ENCODE measurements around the gene TNFAIP2.

The TNFAIP2 gene

DNA sequence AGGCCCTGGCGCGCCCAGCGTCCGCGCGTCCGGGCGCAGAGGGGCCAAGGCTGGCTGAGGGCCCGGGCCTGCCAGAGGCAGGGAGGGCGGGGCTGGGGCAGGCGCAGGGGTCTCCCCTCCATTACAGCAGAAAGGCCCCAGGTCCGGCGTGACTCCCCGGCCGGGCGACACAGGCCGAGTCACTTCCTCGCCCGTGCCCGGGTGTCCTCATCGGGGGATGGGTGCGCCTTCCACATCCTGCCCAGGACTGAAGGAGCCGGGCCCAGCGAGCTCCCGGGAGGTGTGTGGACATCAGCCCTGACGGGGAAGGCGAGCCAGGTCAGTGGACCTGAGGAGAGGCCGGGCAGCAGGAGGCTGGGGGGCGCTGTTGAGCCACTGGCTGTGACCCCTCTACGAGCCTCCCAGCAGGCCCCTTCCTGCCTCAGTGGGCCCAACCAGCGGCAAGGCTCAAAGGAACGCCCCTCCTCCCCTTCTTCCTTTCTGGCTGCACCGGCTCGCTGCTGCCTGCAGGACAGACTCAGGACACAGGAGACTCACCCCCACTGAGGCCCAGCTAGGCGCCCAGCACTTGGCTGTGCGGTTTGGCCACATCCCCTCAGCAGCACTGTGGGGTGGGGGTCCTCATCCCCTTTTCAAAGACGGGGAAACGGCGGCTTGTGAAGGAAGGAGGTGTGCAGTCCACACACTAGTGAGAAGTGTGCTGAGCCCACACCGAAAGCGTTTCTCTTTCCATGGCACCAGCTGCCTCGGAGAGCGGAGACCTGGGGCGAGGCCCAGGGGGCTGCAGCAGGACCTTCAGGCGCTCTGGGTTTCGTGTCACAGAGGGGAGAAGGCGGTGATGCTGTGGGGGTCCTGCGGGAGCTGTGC, 606 bp downstream of the TNFAIP2 start:
- no peak for ATAC-seq

DNA sequence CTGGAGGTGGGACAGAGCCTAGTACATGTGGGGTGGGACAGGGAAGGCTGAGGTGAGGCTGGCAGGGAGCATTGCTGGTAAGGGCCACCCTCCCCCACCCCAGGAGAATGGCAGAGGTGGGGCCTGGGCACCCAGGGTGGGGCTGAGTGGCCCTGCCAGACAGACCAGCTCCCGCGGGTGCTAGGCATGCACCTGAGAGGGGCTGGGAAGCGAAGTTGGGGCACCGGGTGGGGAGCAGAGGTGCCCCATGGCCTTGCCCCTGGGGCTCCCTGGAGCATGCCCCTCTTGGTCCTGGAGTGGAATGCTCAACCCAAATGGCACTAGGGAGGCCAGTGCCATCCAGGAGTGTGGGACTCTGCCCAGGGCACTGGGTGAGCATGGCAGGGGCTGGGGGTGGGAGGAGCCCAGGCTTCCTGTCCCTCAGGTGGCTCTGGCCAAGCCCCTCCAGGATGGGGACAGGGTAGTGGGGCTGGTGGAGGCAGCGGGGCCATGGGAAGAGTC, 1.3 kb downstream of the TNFAIP2 start:
- no peak for ATAC-seq

DNA sequence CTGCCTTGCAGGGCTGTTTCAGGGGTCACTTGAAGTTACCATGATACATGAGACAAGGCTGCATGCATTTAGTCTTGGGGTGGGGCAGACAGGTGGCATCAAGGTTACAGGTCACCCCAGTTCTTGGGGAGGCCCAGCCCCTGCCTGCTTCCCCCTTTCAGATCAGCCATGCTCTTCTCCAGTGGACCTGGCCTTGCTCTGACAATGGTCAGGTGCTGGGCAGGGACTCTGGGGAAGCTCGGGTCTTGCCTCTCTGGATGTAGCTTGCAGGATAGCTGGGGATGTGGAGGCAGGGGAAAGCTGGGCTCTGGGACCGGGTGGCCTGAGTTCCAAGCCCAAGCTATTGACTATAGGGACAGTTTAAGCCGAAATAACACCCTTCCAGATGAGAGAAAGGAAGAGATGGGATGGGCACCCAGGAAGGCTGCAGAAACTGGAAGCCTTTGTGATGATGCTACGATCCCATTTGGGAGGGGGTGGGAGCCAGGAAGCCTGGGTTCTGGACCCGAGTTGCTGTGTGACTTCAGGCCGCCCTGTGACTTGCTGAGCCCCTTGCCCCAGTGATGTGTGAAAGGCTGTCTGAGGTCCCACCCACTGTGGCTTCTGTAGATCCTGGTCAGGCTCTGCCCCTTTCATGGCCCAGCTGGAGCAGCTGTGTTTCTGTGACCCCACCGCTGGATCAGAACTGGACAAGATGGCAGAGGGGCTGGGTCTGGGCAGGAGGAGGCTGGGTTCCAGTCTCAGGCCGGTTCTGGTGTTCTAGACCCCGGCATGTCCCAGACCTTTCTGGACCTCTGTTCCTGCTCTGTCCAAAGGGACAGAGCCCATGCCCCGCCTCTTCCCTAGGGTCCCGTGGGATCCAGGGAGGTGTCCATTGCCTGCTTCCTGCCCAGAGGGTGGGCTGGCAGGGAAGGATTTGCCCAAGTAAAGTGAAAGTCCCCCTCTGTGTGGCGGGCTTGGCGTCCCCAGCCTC, 2.1 kb downstream of the TNFAIP2 start:
- ATAC-seq = no peak

DNA sequence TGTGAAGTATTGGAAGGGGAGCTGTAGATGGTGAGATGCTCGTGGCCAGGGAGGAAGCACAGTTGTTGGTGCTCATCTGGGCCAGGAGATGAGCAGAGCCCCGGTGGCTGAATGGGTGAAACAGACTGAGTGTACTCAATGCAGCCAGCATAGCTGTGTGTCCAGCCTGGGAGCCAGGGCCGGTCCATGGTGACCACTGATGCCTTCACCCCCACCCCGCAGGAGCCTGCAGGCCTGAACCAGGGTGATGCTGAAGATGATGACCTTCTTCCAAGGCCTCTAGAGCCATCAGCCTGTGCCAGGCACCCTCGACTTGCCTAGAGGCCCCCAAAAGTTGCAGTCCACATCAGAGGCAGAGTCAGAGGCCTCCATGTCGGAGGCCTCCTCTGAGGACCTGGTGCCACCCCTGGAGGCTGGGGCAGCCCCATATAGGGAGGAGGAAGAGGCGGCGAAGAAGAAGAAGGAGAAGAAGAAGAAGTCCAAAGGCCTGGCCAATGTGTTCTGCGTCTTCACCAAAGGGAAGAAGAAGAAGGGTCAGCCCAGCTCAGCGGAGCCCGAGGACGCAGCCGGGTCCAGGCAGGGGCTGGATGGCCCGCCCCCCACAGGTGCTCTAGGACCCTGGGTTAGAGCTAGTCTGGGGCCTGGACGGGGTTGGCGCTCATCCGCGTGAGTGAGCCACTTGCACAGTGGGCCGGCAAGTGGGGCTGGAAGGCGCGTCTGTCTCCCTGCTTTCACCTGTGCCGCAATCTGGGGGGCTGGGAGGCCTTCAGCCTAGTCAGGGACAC, 3.0 kb downstream of the TNFAIP2 start:
- no peak for ATAC-seq

DNA sequence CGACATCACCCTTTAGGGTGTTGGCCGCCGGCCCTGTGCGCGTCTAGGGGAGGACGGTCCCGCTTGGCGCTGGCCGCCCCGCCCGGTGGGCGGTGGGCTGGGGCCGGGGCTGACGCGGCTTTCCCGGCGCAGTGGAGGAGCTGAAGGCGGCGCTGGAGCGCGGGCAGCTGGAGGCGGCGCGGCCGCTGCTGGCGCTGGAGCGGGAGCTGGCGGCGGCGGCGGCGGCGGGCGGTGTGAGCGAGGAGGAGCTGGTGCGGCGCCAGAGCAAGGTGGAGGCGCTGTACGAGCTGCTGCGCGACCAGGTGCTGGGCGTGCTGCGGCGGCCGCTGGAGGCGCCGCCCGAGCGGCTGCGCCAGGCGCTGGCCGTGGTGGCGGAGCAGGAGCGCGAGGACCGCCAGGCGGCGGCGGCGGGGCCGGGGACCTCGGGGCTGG, 3.6 kb downstream of the TNFAIP2 start:
- no peak for ATAC-seq

DNA sequence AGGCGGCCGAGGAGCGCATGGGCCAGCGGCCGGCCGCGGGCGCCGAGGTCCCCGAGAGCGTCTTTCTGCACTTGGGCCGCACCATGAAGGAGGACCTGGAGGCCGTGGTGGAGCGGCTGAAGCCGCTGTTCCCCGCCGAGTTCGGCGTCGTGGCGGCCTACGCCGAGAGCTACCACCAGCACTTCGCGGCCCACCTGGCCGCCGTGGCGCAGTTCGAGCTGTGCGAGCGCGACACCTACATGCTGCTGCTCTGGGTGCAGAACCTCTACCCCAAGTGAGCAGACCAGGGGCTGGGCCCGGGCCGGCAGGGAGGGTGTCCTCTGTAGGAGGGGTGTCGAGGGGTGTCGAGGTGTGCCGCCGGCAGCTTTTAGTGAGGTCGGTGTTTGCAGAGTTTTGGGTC, 4.1 kb downstream of the TNFAIP2 start:
- no peak for ATAC-seq

DNA sequence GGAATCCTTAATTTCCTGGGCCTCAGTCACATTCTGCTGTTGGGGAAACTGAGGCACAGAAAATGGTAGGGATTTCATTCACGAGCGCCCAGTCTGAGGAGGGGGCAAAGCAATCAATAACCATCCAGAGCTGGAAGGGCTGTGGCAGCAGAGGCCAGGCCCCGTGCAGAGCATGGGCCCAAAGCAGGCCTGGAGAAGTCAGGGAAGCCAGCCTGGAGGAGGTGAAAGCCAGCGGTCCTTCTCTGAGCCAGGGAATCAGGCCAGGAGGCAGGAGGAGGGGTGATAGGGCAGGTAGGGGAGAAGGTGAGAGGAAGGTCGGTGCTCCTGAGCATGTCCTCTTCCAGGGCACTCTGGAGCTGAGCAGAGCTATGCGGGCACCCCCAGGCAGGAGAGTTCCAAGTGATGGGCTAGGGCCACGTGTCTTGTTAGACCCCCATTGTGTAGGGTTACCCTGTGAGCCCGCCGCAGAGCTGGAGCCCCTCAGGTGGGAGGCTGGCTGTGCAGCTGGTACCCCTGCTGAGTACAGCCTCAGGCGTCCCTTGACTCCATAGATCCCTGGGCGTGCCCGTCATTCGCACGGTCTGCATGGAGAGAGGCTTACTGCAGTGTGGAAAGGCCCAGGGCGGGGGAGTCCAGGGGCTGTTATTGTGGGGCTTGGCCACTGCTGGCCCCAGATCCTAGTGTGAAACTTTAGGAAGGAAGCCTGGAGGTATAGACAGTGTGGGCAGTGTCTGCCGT, 4.8 kb downstream of the TNFAIP2 start:
- ATAC-seq = no peak

DNA sequence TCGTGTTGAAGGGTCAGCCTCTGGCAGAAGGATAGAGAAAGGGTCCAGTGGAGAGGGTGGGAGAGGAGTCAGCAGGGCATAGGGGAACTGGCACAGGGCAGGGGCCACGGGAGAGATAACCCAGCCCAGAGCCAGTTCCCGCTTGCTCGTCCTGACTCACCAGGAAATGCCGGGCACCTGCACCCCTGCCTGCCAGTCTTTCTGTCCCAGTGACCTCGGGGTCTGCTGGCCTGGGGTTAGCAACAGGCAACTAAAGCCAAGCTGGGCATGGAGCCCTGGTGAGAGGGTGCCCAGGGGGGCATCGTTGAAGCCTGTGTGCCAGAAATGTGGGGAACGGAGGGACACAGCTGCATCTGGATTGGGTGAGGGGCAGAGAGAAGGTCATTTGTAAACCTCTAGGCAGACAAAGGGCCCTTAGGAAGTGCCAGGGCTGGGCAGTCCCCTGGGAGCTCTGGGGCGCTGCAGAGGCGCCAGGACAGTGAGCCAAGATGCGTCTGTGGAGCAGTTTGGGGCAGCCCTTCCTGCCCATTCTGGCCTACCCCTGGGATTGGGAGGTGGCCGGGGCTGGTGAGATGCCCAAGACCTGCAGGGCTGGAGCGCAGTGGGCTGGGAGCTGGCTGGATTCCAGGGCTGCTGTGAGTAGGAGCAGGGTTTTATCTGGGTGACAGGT, 5.5 kb downstream of the TNFAIP2 start:
- no peak for ATAC-seq

DNA sequence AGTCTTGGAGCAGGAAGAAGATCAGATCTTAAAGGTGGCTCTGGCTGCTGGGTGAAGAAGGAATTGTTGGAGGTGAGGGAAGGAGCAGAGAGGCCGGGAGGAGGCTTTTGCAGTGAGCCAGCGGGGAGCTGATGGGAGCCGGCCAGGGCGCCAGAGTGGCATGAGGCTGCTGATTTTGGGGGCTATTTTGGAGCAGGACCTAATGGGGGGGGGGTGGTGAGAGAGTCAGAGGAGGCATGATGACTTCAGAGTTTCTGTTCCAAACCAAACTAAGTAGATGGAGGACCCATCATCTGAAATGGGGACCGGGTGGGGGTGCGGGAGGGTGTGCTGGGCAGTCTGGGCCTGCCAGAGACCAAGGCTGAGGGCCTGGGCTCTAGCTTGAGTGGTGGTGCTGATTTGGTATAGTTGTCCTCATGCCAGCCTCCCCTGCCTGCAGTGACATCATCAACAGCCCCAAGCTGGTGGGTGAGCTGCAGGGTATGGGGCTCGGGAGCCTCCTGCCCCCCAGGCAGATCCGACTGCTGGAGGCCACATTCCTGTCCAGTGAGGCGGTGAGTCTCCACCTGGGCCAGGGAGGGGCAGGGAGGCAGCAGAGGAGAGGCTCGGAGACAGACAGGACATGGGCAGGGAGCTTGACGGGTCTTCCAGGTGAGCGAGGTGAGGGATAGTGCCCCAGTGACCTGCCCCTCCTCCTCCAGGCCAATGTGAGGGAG, 6.2 kb downstream of the TNFAIP2 start:
- no peak for ATAC-seq

DNA sequence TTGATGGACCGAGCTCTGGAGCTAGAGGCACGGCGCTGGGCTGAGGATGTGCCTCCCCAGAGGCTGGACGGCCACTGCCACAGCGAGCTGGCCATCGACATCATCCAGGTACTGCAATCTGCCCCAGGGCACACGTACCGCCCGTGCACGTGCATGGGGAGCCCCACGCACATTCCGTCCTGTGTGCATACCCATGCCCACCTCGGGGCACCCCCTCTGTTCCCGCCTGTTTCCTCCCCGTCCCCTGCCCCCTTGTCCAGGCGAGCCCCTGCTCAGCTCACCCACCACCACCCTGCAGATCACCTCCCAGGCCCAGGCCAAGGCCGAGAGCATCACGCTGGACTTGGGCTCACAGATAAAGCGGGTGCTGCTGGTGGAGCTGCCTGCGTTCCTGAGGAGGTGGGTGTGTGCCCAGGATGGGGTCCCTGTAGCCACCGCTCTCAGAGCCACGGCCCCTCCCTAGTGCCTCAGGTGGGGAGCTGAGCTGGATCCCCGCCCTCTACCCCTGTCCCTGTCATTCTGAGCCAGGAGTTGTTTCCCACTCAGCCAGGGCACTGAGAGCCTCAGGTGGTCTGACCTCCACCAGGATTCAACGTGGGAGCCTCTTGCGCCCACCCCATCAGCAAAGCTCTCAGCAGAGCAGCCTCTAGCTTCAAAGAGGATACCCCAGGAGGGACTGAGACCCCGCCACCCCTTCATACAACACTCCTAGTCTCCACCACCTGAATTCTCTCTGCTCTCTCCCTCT, 6.9 kb downstream of the TNFAIP2 start:
- no peak for ATAC-seq

DNA sequence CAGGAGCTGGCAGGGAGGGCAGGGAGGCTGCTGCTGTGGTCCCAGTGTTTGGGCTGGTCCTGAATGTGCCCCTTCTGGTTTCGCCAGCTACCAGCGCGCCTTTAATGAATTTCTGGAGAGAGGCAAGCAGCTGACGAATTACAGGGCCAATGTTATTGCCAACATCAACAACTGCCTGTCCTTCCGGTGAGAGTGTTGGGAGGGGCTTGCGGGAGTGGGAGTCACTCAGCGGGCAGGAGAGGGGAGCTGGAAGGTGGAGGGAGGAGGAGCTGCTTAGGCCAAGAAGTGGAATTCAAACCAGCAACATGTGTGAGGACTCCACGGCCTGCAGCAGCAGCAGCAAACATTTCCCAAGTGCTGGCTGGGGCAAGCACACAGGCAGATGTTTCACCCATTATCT, 7.7 kb downstream of the TNFAIP2 start:
- ATAC-seq = no peak

DNA sequence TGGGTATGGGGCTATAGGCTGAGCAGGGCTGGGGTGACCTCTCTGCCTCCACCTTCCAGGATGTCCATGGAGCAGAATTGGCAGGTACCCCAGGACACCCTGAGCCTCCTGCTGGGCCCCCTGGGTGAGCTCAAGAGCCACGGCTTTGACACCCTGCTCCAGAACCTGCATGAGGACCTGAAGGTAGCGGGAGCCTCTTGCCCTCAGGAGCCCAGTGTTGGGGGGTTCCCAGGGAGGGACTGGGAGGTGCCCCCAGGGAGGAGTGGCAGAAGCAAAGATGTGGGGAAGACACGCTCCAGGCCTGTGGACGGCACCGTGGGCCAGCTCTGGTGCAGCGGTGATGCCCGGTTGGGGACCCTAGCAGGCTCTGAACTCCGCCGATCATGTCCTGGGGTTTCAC, 8.3 kb downstream of the TNFAIP2 start:
- ATAC-seq = no peak

DNA sequence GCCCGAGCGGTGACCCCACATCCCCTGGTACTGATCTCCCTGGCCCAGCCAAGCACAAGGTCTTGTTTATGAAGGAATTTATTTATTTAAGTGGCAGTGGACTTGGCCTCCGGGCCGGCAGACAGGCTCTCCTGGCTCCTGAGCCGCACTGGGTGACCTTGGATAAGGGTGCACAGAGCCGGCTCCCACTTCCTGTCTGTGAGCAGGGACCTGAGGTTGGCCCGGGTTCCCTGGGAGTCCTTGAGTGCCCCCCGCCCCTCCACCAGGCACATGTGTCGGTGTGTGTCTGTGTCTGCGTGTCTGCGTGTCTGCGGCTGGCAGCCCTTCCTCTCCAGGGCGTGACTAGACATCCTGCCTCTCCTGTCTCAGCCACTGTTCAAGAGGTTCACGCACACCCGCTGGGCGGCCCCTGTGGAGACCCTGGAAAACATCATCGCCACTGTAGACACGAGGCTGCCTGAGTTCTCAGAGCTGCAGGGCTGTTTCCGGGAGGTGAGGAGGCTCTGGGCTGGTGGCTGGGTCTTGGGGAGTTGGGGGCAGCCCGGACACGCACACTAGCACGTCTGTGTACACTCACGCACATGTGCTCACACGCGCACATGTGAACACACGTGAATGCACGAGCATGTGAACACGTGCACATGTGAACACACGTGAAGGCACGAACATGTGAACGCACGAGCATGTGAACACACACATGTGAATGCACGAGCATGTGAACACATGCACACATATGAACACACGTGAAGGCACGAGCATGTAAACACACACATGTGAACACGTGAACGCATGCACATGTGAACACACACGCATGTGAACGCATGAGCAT, 9.3 kb downstream of the TNFAIP2 start:
- no peak for ATAC-seq

DNA sequence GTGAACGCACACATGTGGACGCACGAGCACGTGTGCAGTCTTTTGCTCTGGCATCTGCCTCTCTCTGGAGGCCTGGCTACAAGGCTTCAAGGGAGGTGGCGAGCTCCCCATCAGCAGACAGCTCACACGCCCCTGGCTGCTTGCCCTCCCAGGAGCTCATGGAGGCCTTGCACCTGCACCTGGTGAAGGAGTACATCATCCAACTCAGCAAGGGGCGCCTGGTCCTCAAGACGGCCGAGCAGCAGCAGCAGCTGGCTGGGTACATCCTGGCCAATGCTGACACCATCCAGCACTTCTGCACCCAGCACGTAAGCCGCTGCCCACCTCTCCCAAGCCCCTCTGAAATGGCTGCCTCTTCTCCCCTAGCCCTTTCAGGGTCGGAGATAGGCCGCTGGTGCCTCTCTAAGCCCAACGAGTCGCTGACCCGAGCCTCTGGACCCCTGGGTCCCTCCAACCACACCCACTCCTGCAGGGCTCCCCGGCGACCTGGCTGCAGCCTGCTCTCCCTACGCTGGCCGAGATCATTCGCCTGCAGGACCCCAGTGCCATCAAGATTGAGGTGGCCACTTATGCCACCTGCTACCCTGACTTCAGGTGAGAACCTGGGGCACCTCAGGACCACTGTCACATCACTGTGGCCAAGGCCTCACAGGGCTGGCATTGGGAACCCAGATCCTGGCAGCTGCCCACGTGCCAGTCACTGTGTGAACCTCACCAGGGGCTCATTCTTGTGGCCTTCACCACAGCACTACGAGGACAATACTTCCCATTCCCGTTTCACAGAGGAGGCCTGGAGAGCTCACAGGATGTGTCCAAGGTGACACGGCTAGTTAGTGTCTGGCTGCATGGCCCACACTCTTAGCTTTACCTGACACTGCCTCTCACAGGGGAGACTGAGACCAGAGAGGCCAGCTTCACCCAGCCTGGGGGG, 10.2 kb downstream of the TNFAIP2 start:
- ATAC-seq = no peak

DNA sequence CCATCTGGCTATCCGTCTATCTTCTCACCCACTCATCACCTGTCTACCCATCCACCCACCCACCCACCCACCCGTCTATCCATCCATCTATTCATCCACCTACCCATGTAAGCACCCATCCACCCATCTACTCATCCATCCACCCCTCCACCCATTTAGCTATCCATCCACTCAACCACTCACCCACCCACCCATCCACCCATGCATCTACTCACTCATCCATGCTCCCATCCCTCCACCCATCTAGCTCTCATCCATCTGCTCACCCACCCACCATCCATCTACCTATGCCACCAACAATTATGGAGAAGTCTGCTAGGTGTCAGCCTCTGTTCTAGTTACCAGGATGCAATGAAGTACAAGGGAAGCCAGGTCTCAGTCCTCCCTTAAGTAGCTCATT, 11.1 kb downstream of the TNFAIP2 start:
- ATAC-seq = no peak

DNA sequence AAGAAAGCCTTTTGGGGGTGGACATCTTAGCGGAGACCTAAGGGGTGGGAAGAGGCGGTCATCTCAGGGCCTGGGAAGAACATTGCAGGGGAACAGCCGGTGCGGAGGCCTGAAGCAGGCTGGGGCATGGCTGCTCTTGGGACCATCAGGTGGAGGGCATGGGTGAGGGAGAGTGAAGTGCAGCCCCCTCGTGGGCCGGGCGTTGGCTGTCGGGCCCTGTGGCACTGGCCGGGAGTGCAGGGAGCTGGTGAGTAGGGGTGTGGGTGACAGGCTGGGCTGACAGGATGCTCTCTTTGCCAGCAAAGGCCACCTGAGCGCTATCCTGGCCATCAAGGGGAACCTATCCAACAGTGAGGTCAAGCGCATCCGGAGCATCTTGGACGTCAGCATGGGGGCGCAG, 11.7 kb downstream of the TNFAIP2 start:
- ATAC-seq = no peak

DNA sequence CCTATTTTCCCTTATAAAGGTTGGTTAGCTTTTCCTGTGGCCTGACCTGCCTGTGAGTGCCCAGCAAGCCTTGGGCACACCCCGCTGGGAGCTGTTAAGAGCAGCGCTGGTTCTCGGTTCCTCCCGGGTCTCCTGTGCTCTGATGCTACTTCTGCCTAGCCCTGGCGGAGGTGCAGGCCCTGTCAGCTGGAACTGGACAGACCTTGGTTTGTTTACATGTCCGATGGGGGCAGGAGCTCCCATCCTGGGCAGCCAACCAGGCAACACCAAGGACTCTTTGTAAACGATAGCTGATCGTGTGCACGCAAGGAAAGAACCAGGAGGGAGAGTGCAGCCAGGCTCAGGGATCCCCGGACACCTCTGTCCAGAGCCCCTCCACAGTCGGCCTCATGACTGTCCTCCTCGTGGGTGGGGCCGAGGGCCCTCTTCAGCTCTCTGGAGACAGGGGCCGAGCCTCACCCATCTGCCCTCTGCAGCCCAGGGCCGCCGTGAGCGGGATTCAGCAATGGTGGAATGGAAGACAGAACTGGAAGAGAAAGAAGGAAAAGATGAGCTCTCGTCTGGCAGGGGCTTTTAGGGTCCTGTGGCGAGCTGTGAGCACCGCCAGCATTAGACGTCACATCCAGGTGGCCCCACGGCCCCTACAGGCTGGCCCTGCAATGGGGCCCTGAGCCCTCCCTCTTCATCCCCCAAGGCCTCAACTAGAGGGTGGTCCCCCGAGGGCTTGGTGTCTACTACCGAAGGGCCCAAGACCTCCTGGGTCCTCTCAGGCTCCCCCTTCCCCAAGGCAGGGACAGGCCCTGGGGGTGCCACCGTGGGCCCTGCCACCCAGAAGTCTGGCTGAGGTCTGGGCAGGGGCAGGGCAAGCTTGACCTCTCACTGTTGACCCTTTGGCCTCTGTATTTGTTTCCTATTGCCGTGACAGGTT, 12.3 kb downstream of the TNFAIP2 start:
- ATAC-seq = no peak
